Epithelial cell of proximal tubule (primary cell): ENCODE results near the gene TRAF1. TPM values are rescaled to one million over a fixed set of nuclear protein-coding genes. Genes with fewer than 3 reads are reported as not detected.

Experiments used
- DNase-seq: peaks from one replicate; pipeline ENCODE4 v3.0.0-alpha.2; 2011; ENCODE audit warnings: low read depth
- H3K4me3 ChIP-seq: 2 replicates; pipeline ENCODE4 v1.5.1; 2011; ENCODE audit warnings: low read depth, mild to moderate bottlenecking, low read length
- CTCF ChIP-seq: conservative IDR thresholded peaks from 2 replicates; pipeline ENCODE4 v1.5.1; 2012; ENCODE audit warnings: low read depth, mild to moderate bottlenecking, low read length
- total RNA-seq: library from RNA; depleted of rRNA; stranded (reverse); fragments of >200 nt; gene quantifications from 2 replicates; pipeline ENCODE4 v1.2.3, GENCODE V29; 2015

The TRAF1 gene
- total RNA-seq, 1 donor from 2014 or later = 5.9 TPM

- no peak for TF ChIP-seq CTCF
- DNase-seq = no peak
- no peak overlapping the region for H3K4me3 ChIP-seq
These were observed 71.8 kb downstream of the TRAF1 start for GRCh38 chr9:120854596-120855327.

- no peak overlapping the region for H3K4me3 ChIP-seq
- no peak for DNase-seq
- no peak for TF ChIP-seq CTCF
These were observed 73.4 kb downstream of the TRAF1 start for GRCh38 chr9:120853198-120853597.

Other genes starting within 250 kb of the TRAF1 start
- gene MEGF9, start 212.3 kb downstream of the TRAF1 start, total RNA-seq = 9.9 and 11.1 TPM in 2 replicates
- gene FBXW2, start 133.4 kb downstream of the TRAF1 start, total RNA-seq = 24.0 and 28.1 TPM in 2 replicates
- gene PSMD5, start 83.9 kb downstream of the TRAF1 start, total RNA-seq = 31.4 and 42.1 TPM in 2 replicates
- gene PHF19, start 49.6 kb downstream of the TRAF1 start, total RNA-seq = 86.2 and 122 TPM in 2 replicates
- gene C5, start 123.5 kb upstream of the TRAF1 start, total RNA-seq = 0.52 and 0.65 TPM in 2 replicates
- 9.2 and 9.6 TPM in 2 replicates for gene CNTRL, start 148.2 kb upstream of the TRAF1 start, total RNA-seq